NCI-H1092 treated with DMSO at 0.1 percent for 48 hours (cell line): ENCODE data around the gene DTYMK.
"Not testable (repeated sequence)": the region's sequence is repeated elsewhere in the genome, so short reads cannot be mapped to it uniquely, and the experiment has no call there.

ENCODE experiments used
- DNase-seq: peaks from one replicate; lab custom pipeline; 2025; lab: John Stamatoyannopoulos, UW

The DTYMK gene

DNA sequence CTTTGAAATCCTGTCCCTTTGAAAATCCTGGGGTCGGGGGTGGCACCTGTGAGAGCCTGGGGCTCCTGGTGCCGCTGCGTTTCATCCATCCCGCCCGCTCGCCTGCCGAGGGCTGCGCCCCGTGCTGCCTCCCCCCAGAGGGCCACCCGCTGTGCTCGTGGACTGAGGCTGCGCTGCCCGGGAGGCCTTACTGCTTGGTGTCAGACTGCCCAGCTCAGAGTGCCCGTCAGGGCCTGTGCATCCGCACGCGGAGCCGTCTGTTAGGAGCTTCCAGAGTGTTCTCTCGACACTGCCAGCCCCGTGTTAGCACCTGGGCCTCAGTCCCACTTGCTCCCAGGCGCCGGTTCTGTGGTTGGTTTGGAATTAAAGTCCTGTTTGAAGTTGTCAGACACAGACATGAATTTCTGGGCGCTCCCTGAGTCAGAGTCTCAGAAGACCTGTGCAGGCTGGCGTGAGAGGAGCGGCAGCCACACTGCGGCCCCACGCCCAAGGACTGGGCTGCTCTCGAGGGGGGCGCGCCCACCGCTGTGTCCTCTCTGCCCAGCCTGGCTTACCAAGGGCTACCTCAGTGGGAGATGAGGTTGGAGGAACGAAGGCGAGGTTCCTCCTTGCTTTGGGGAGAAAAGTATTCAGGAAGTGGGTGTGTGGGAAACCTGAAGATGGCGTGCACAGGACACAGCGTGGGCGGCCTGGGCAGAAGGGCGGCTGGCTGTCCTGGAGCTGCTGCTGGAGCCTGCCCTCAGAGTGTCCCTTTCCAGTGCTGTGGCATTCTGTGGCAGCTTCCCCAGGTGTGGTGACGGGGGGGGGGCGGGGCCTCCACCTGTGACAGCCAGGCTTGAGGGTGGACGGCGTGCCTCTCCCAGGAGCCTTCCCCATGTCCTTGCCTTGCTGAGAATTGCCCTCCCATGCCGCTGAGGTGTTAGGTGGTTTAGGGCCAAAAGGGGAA is 14.1 kb downstream of the DTYMK start:
- no peak for DNase-seq

DNA sequence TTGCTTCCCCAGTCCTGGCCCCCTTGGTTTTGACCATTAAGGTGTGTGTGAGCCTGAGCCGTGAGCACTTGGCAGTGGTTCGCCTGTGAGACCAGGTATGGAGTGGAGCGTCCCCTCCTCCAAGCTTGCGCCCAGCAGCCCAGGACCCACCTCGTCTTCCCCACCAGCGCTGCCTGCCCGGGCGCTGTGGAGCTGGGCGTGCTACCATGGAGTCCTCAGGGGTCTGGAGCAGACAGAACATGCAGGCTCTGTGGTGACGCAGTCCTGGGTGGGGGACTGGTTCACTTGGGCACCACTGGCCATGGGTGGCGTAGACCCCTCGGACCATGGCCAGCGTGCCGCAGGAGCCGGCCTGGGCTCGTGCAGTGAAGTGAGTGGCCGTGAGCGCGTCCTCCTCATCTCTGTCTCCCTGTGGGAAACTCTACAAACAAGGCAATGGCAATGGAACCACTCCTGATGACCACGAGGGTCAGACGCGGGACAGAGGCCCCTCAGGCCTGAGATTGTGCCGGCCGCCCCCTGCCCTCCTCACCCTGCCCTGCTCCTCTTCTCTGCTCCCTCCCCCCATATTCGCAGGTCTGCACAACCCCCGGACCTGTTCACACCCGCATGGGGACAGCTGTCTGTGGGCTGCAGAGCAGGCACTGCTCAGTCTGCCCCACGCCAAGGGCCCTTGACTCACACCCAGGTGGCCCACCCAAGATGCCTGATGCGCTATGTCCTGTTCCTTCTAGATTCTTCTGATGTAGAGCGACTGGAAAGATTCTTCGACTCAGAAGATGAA is 15.0 kb downstream of the DTYMK start:
- DNase-seq, result no peak

DNA sequence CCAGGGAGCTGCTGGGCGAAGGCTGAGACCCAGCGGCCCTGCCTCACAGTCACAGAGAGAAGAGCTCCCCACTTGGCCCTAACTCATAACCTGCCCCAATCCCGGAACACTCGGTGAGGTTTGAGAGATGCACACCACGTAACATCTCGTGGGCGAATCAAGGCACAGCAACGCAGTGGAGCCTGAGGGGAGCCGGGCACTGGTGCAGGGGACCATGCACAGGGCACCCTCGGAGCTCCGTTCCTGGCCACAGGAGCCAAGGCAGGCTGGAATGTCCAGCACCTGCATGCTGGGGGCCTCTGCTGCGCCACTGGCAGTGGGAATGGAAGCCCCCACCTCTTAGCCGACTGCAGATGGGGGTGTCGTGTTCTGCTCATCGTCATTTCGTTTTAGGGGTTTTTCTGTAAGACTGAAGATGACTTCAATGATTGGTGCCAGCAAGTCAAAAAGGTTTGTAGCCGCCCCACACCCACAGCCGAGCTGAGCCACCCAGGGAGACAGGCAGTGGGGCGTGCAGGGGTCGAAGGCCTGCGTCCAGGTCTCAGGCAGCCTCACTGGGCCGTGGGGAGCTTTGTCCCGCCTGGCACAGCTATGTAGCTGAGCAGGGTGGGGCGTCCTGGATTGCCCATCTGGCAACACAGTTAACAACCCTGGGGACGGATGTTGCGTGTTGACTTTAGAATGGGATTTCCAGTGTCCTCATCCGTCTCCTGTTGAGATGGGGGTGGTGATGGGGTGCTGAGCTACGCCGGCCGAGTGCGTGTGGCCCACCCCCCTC is 16.1 kb downstream of the DTYMK start:
- DNase-seq, result no peak

DNA sequence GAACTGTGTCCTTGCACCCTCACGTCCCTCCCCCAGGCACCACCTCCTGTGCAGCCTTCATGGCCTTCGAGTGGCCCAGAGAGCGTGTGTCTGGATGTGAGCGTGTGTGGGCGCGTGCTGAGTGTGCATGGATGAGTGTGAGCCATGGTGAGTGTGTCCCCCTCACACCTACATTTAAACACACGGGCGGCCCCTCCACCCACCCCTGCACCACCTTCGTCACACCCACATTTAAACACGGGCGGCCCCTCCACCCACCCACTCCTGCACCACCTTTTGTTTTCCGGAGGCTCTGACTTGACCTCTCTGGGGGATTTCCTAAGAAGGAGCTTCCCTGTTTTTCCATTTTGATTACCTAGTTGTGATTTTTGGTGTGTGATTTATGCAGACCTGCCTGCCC is 17.8 kb downstream of the DTYMK start:
- no peak for DNase-seq

DNA sequence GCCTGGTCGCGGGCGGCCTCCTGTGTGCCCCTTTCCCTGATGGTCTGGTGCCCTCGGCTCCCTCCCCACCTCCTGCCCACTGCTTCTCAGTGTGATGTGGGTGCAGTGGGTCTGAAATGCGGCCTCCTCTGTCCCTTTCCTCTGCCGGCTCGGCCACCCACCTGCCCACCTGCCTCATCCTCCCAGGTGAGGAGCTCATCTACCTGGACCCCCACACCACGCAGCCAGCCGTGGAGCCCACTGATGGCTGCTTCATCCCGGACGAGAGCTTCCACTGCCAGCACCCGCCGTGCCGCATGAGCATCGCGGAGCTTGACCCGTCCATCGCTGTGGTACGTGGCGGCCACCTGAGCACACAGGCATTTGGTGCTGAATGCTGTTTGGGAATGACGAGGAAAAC is 18.3 kb downstream of the DTYMK start:
- DNase-seq, result no peak

DNA sequence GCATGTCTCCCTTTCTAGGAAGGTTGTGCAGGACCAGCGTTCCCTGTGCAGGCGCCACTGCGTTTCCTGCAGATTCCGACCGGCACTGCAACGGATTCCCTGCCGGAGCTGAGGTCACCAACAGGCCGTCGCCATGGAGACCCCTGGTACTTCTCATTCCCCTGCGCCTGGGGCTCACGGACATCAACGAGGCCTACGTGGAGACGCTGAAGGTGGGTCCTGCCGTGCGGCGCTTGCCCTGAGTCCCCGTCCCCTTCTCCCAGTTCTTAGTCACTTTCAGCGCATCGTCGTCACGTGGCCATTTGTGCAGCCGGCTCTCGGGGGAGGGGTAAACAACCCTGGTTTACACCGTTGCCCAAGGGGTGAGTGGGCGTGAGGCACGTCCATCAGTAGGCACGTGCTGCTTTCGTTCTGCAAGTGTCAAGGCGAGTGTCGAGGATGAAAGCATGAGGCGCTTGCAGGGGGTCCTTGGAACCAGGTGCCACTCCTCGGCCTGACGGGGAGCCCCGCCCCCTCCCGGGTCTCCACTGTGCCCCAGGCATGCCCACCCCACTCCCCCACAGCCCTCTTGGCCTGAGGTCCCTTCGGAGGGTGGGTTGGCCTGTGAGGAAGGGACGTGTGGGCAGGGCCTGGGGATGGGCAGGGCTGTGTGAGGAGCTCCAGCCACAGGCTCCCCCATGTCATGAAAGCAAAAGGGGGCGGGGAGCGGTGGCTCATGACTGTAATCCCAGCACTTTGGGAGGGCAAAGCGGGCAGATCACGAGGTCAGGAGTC is 19.8 kb downstream of the DTYMK start:
- DNase-seq, result no peak

DNA sequence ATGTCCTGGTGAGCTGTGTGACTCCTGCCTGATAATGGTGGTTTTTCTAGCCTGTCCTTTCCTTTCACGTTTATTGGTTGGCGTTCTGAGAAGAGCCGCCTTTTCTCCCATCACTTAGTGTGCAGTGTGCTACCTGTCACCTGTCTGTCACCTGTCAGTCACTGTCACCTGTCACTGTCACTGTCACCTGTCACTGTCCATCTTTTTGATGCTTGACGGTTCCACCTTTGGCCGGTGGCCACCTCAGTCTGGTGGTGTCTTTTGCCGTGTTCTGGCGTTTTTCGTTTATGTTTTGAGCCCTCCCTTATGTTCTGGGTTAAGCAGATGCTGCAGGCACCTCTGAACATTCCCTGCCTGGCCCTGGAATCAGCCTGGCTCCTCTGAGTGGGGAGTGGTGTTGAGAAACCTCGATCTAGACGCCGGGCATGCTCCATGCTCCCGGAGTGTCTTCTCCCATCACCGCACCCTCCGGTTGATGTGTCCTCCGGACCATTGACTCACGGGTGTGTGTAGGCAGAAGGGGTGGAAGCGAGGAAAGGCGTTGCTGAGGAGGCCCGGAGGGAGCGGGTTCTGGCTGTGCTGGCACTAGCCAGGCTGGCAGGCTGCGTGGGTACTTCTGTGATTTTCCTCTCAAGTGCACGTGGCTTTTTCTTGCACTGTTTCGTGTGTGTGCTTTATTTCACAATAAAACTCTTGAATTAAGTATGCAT is 20.7 kb downstream of the DTYMK start:
- no peak for DNase-seq

DNA sequence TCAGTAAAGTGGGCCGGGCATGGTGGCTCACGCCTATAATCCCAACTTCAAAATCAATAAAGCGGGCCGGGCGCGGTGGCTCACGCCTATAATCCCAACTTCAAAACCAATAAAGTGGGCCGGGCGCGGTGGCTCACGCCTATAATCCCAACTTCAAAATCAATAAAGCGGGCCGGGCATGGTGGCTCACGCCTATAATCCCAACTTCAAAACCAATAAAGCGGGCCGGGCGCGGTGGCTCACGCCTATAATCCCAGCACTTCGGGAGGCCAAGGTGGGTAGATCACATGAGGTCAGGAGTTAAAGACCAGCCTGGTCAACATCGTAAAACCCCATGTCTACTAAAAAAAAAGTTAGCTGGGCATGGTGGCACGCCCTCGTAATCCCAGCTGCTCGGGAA is 23.9 kb downstream of the DTYMK start:
- DNase-seq, result not testable (repeated sequence)

DNA sequence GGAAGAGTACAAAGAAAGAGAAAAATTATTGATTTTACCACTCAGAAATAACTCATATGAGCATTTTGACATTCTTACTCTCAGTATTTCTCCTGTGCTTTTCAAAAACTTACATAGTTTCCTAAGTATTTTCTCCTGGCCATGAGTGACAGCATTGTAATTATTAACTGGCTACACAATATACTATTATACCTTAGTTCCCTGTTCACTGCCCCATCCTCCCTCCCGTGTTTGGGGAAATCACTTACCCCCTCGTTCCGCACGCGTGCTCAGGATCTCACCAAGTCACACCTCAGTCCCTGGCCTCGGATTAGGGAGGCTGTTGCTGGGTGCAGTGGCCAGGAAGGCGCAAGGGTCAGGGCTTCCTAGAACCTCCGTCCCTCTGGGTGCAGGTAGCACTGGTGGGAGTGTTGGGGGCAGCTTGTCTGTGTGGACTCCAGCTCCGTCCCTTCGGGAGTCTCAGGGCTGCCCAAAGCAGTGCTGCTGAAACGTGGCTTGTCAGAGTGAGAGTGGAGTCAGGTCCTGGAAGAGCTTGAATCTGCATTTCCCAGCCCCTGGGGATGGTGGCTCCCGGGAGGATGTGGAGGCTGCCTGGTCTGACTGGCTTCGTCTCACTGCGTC is 25.9 kb downstream of the DTYMK start:
- no peak for DNase-seq

DNA sequence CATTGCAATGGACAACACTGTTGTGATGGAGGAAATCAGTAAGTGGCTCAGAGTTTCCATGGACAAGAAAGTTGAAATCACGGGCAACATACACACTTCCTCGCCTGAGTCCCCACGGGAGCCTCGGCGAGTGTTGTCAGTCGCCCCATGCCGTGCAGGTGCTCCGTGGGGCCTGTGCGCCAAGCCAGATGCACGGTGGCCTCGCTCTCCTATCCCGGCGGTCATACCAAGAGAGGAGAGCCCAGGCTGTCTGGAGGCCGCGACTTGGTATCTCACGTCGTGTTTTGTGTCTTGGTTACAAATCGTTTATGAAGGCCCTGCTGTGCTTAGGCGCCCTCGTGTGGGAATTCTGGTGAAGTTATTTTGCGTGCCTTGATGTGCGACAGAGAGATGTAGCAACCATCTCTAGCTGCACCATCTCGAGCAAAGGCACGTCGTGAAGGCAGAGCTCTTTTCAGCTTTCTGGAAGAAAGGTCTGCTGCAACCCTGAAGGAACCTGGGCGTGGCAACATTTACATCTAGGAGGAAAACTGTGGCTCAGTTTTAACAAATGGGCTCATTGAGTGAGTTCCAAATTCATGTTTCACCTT is 27.4 kb downstream of the DTYMK start:
- DNase-seq, result peak; percentile 30

DNA sequence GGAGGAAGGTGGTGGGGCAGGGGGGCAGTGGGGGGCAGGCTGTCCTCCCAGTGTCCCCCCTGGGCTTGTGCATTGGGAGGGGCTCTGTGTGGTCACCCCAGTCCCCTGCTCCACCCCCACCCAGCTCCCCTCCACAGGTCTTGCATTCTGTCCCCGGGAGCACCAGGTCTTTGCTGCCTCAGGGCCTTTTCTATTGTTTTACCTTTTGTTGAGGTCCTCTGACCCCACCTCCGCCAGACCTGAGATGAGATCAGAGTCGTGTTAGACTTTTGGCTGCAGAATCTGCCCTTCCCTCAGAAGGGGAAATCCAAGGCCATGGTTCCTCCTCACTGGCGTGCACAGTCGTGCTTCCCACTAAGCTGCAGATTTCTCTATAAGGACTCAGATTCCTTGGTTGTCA is 28.3 kb downstream of the DTYMK start:
- no peak for DNase-seq

DNA sequence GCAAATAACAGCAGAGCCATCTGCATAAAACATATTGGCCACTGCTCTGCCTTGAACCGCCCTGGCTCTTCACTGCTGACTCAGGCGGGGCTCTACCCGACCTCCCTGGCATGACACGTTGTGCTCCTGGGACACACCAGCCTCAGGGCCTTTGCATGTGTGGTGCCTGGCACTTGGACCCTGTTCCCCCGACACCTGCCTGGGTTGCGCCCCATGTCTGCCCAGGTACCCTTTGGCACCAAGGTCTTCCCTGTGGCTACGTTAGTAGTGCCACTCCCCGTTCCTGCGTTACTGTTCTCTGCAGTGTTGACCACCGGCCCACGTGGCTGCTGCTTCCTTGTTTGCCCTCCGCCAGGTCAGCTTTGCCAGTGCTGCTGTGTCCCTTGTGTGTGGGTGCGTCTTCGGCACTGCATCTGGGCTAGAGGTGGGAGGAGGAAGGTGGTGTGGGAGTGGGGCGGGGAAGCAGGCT is 28.8 kb downstream of the DTYMK start:
- no peak for DNase-seq

DNA sequence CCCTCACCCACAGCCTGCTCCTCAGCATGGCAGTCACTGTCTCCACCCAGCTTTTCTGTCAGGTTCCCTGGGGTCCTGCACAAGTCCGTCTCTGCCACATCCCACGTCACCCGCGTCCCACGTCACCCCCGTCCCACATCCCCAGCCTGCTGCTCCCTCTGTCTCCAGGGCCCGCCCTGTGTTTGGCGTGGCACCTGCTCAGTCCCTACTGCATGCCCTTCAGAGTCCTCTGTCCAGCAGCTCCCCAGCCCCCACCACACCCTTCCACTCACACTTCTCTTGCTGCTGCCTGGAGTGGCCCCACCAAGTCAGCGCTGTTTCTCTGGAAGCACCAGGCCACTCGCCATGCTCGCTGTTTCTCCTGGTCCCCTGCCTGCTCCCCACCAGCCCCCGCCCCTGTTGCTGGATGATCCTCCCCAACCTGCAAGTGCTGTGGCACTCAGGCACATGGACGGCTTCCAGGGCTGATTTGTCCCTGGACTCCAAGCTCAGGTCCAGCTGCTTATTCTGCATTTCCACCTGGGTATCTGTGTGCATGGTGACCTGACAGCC is 30.3 kb downstream of the DTYMK start:
- no peak for DNase-seq

DNA sequence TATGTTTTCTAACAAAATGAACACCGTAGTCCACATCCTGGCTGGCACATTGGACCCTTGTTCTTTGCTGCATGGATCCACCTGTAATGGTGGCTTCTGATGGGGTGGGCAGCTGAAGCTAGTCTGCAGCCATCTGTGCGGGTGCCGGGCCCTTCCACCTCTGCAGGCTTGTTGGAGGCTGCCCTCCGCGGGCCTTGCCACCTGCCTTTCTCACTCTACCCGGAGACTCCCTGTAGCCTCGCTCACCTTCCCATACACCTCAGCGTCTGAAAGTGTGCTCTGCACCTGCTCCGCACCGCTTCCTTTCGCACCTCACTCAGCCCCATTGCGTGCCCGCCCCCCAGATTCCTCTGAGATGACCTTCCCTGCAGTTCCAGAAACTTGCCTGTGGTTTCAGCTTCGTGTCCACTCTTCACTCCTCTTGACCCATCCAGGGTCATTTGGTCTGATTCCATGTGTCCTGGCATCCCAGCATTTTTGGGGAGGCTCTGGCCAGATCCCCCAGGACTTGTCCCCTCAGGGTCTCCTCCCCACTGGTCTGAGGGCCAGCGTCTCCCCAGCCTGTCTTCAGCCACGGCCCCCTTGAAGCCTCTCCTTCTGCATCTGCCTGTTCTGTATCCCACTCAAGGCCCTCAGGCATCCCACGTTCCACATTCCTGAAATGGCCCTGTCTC is 31.0 kb downstream of the DTYMK start:
- no peak for DNase-seq

DNA sequence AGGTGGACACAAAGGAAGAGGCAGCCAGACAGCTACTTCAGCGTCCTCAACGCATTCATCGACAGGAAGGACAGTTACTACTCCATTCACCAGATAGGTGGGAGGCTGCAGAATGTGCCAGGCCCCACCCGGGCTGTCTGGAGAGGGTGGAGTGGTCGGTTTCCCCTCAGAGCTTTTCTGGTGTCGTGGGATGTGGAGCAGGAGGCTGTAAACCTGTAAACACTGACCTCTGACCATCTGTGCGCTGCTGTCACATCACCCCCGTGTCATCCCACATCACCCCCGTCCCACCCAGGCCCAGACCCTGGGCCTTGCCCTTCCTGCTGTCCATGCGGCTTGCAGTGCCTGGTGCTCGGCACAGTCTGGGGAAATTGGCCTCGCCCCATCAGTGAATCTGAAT is 32.1 kb downstream of the DTYMK start:
- DNase-seq, result no peak

DNA sequence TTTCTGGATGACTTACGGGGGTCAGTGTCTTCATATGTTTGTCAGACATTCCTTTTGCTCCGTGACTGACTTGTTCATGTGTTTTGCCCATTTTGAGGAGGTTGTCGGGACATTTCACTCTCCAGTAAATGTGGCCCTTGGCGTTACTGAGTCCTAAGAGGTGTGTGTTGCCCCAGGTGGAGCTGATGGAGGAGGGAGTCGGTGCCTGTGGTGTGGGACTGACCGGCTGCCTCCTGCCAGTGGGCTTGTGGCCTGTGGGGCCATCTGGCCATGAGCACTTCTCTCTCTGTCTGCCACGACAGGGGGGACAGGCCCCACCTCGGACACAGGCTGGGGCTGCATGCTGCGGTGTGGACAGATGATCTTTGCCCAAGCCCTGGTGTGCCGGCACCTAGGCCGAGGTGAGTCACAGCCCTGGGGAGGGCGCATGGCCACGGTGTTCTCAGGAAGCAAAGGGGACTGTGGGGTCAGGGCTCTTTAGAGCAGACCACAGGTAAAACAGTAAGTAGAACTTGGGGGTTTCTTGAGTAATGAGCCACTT is 33.3 kb downstream of the DTYMK start:
- DNase-seq, result no peak

DNA sequence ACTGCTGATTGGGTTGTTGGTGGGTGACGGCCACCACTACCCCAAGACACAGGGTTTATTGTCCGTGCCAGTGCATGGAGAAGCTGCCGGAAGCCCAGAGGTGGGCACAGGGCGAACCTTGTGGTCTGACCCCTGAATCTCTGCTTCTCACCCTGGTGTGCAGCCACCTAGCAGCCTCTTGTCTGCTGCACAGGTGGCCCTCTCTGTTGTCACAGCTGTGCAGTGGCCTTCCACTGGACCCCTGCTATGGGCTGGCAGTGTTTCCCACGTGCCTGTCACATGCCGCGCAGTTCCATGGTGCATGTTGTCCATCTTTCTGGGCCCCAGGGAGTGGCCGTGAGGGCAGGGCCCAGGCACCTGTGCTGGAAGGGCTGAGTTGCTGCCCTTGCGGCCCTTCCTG is 33.9 kb downstream of the DTYMK start:
- no peak for DNase-seq

DNA sequence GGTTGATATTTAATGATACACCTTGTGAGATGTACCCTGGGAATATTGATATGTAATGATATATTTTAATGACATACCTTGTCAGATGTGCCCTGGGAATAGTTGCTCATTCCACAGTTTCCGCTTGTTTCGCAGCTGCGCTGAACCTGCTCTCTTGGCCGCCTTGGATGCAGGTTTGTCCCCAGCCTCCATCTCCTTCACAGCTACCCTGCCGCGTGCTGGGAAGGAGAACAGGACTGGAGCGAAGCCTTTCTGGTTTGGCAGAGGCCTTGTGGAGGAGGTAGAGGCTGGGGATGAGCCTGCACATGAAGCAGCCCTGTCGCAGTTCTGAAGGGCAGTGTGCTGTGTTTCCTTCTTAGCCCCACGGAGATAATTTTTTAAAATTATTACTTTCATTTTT is 34.5 kb downstream of the DTYMK start:
- no peak for DNase-seq

DNA sequence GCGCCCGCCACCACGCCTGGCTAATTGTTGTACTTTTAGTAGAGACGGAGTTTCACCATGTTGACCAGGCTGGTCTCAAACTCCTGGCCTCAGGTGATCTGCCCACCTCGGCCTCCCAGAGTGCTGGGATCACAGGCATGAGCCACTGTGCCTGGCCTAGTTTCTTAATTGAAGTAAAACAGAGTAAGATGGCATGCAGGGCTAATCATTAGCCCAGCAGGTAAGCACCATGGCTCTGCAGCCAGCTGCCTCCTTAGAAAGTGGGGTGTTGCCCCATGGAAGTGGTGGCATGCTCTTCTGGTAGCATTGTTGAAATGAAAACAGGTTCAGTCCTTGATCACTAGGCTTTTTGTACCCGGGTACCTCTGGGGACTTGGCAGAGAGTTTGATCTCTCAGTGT is 36.7 kb downstream of the DTYMK start:
- no peak for DNase-seq
